ENCODE data around the gene GPX2. TPM values are rescaled to one million over a fixed set of nuclear protein-coding genes. Genes with fewer than 3 reads are reported as not detected.

Gene GPX2
- total RNA-seq, 1 experiment from 2014 or later, result 188 TPM

DNA sequence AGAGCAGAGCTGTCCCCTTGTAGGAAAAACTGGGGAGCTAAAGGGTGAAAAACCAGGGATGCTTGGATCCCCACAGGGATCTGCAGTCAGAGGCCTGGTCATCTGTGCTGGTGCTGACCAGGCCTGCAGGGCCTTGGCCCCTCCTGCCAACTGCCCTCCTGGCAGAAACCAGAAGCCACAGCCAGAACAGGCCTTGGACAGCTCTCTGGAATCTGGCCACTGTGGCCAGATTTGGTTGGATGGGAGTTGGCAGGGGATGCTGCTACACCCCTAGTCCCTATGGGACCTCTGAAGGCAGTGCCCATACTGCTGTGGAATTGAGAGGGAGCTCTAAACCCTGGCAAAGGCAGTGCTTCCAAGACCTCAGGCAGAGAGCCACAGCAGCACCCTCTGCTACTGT is 9.2 kb upstream of the GPX2 start:
- no peak overlapping the region for H3K27ac Mint-ChIP-seq (ENCODE audit: unreplicated experiment)
- no TSS peak for BruUV-seq (replicated peaks)
- H3K4me3 Mint-ChIP-seq (ENCODE audit: low read depth, unreplicated experiment), result no peak overlapping the region
- no peak for DNase-seq
- peaks cover 12% of the 10 kb centered on the region for H3K36me3 Mint-ChIP-seq (ENCODE audit: insufficient read depth, unreplicated experiment)
- H3K4me1 Mint-ChIP-seq (ENCODE audit: low read depth, unreplicated experiment), result no peaks in the 10 kb centered on the region
- TF ChIP-seq, protein P1, sequence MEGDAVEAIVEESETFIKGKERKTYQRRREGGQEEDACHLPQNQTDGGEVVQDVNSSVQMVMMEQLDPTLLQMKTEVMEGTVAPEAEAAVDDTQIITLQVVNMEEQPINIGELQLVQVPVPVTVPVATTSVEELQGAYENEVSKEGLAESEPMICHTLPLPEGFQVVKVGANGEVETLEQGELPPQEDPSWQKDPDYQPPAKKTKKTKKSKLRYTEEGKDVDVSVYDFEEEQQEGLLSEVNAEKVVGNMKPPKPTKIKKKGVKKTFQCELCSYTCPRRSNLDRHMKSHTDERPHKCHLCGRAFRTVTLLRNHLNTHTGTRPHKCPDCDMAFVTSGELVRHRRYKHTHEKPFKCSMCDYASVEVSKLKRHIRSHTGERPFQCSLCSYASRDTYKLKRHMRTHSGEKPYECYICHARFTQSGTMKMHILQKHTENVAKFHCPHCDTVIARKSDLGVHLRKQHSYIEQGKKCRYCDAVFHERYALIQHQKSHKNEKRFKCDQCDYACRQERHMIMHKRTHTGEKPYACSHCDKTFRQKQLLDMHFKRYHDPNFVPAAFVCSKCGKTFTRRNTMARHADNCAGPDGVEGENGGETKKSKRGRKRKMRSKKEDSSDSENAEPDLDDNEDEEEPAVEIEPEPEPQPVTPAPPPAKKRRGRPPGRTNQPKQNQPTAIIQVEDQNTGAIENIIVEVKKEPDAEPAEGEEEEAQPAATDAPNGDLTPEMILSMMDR (IDR thresholded peaks at IDR 0.05; ENCODE audit: unreplicated experiment), result no peak
- H3K27me3 Mint-ChIP-seq (ENCODE audit: unreplicated experiment), result no peaks in the 10 kb centered on the region
- intact Hi-C loops (cut with micrococcal nuclease; ENCODE audit: unreplicated experiment), result no loop called here
- no peaks in the 10 kb centered on the region for H3K9me3 Mint-ChIP-seq (ENCODE audit: low read depth, unreplicated experiment)
- CTCF ChIA-PET, result no interaction called here

DNA sequence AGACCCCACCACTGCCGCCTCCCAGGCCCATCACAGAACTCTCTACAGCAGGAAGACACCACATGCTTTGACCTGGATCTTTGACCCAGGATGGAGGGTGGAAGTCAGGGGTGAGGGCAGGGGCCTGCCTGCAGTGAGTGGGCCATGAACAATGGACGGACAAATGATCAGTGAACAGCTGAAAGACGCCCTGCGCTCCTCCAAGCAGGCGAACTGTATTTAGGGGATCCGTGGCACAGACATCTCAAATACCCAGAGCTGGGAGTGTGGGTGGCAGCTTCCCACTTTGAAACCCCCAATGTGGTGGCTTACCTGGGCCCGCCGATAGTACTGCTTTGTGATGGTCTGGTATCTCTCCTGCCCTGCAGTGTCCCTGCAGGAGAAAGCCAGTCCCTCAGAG is 8.7 kb upstream of the GPX2 start:
- Mint-ChIP-seq H3K27me3 (ENCODE audit: unreplicated experiment) (no peaks in the 10 kb centered on the region), H3K36me3 (ENCODE audit: insufficient read depth, unreplicated experiment) (peaks cover 12% of the 10 kb centered on the region), H3K27ac (ENCODE audit: unreplicated experiment) (no peak overlapping the region), H3K4me1 (ENCODE audit: low read depth, unreplicated experiment) (no peaks in the 10 kb centered on the region), H3K4me3 (ENCODE audit: low read depth, unreplicated experiment) (no peak overlapping the region), H3K9me3 (ENCODE audit: low read depth, unreplicated experiment) (no peaks in the 10 kb centered on the region)
- TF ChIP-seq, protein P1 (IDR thresholded peaks at IDR 0.05; ENCODE audit: unreplicated experiment), result no peak
- no peak for DNase-seq
- CTCF ChIA-PET, result no interaction called here
- no TSS peak for BruUV-seq (replicated peaks)
- intact Hi-C loops (cut with micrococcal nuclease; ENCODE audit: unreplicated experiment), result no loop called here

DNA sequence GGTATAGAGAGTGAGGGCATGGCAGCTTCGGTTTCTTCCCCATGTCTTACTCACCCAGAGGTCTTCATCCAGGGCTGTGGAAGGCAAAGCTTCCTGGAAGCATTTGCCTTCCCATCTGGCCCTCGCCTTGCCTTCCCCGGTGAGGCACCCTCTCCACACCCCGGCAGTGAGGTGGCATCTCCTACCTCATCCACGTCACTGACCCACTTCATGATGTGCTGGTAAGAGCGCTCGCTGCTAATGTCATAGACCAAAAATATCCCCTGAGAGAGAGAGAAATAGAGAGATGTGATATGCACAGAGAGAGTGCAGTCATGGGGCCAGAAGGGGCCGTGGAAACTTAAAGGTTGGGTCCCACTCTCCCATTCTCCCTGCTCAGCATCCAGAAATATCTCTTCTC is 8.3 kb upstream of the GPX2 start:
- no peaks in the 10 kb centered on the region for H3K9me3 Mint-ChIP-seq (ENCODE audit: low read depth, unreplicated experiment)
- peaks cover 12% of the 10 kb centered on the region for H3K36me3 Mint-ChIP-seq (ENCODE audit: insufficient read depth, unreplicated experiment)
- no peak overlapping the region for H3K27ac Mint-ChIP-seq (ENCODE audit: unreplicated experiment)
- H3K4me1 Mint-ChIP-seq (ENCODE audit: low read depth, unreplicated experiment), result no peaks in the 10 kb centered on the region
- CTCF ChIA-PET, result no interaction called here
- no TSS peak for BruUV-seq (replicated peaks)
- H3K4me3 Mint-ChIP-seq (ENCODE audit: low read depth, unreplicated experiment), result no peak overlapping the region
- no peaks in the 10 kb centered on the region for H3K27me3 Mint-ChIP-seq (ENCODE audit: unreplicated experiment)
- TF ChIP-seq, protein P1 (IDR thresholded peaks at IDR 0.05; ENCODE audit: unreplicated experiment), result no peak
- intact Hi-C loops (cut with micrococcal nuclease; ENCODE audit: unreplicated experiment), result no loop called here
- DNase-seq, result no peak

DNA sequence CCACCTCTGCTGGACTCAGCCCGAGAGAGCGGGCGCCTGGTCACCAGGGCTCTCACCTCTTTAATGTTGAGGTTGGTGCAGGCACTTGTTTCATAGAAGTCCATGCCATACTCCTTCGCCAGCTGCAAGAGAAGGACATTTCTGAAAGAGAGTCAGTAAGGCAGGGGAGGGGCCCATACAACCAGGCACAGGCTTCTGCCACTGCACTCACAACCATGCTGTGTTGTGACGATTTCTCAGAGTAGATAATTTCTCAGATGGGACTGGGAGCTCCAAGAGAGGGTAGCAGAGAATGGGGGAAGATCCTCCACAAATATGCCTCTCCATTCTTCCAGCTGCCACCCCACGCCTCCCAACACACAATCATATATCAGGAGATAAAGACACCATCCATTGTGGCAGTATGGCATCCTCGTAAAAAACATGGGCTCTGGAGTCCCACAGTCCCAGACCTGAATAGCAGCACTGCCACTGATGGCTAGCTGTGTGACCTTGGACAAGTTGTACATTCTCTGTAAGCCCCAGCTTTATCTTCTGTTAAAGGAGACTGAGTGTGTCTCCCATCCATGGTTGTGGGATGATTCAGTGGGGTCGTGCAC is 6.2 kb upstream of the GPX2 start:
- peaks cover 11% of the 10 kb centered on the region for H3K4me1 Mint-ChIP-seq (ENCODE audit: low read depth, unreplicated experiment)
- H3K27me3 Mint-ChIP-seq (ENCODE audit: unreplicated experiment), result no peaks in the 10 kb centered on the region
- H3K4me3 Mint-ChIP-seq (ENCODE audit: low read depth, unreplicated experiment), result no peak overlapping the region
- no peaks in the 10 kb centered on the region for H3K9me3 Mint-ChIP-seq (ENCODE audit: low read depth, unreplicated experiment)
- DNase-seq, result no peak
- no TSS peak for BruUV-seq (replicated peaks)
- TF ChIP-seq, protein P1 (IDR thresholded peaks at IDR 0.05; ENCODE audit: unreplicated experiment), result no peak
- CTCF ChIA-PET, result interaction anchor here (0.6 to 0.7 kb wide), 2 partner anchors 15 to 1204 kb away, joined by 3 read pairs; no protein-coding TSS in a partner anchor
- peaks cover 12% of the 10 kb centered on the region for H3K36me3 Mint-ChIP-seq (ENCODE audit: insufficient read depth, unreplicated experiment)
- no peak overlapping the region for H3K27ac Mint-ChIP-seq (ENCODE audit: unreplicated experiment)
- intact Hi-C loops (cut with micrococcal nuclease; ENCODE audit: unreplicated experiment), result no loop called here
